GM18861 (cell line): Measurements from ENCODE around the gene OSER1.
"Not testable (repeated sequence)": the region's sequence is repeated elsewhere in the genome, so short reads cannot be mapped to it uniquely, and the experiment has no call there.

Experiments used
- ATAC-seq: cut with Tn5 transposase; IDR thresholded peaks from one replicate; pipeline ENCODE4 v1.9.1; 2021; ENCODE audit not compliant: unreplicated experiment

OSER1 gene

GRCh38 chr20:44204156-44204831, 6.3 kb downstream of the OSER1 start:
- ATAC-seq: no peak

GRCh38 chr20:44203161-44203560, 7.4 kb downstream of the OSER1 start:
- no peak for ATAC-seq

GRCh38 chr20:44200983-44201382, 9.6 kb downstream of the OSER1 start:
- no peak for ATAC-seq

- no peak for ATAC-seq
These were observed 10.2 kb downstream of the OSER1 start for GRCh38 chr20:44200371-44200770.

- no peak for ATAC-seq
These were observed 10.7 kb downstream of the OSER1 start for GRCh38 chr20:44199877-44200276.

GRCh38 chr20:44198872-44199271, 11.7 kb downstream of the OSER1 start:
- ATAC-seq: no peak

- ATAC-seq: no peak
These were observed 14.3 kb downstream of the OSER1 start for GRCh38 chr20:44196271-44196670.

- ATAC-seq: no peak
These were observed 15.0 kb downstream of the OSER1 start for GRCh38 chr20:44195605-44196004.

- no peak for ATAC-seq
These were observed 16.8 kb downstream of the OSER1 start for GRCh38 chr20:44193801-44194200.

GRCh38 chr20:44191640-44192039, 18.9 kb downstream of the OSER1 start:
- not testable (repeated sequence) for ATAC-seq

- not testable (repeated sequence) for ATAC-seq
These were observed 20.2 kb downstream of the OSER1 start for GRCh38 chr20:44190197-44190852.

- ATAC-seq: no peak
These were observed 21.8 kb downstream of the OSER1 start for GRCh38 chr20:44188752-44189151.

- ATAC-seq: no peak
These were observed 22.5 kb downstream of the OSER1 start for GRCh38 chr20:44187772-44188709.

- no peak for ATAC-seq
These were observed 23.4 kb downstream of the OSER1 start, which contains the start of gene JPH2 for GRCh38 chr20:44187054-44187771. JPH2 (minus strand) TSS chr20:44187188; CDS start chr20:44186705, 483 bp downstream.

- no peak for ATAC-seq
These were observed 23.9 kb downstream of the OSER1 start for GRCh38 chr20:44186674-44187053.

GRCh38 chr20:44186201-44186600, 24.4 kb downstream of the OSER1 start:
- ATAC-seq: no peak

- ATAC-seq: no peak
These were observed 25.0 kb downstream of the OSER1 start for GRCh38 chr20:44185574-44185973.

- no peak for ATAC-seq
These were observed 27.3 kb downstream of the OSER1 start for GRCh38 chr20:44183282-44183681.

GRCh38 chr20:44182863-44183262, 27.7 kb downstream of the OSER1 start:
- no peak for ATAC-seq

GRCh38 chr20:44182135-44182765, 28.3 kb downstream of the OSER1 start:
- no peak for ATAC-seq
